Gastroesophageal sphincter (tissue), 4 donors: Measurements from ENCODE around the gene DICER1. TPM values are rescaled to one million over a fixed set of nuclear protein-coding genes. Genes with fewer than 3 reads are reported as not detected.

Experiments used
- ATAC-seq: fragments of 150-250 bp; one replicate; pipeline ENCODE4 v1.9.1; 2016; ENCODE audit warnings: mild to moderate bottlenecking, moderate library complexity
- H3K27ac ChIP-seq, 4 donors: fragments of 200-600 bp; sonication (generic) in 3 of 4; 1 replicate in 3 of 4; 2 replicates in 1 of 4; pipeline ENCODE4 v1.5.1; 2016 to 2019
- H3K27me3 ChIP-seq: fragments of 200-600 bp; sonication (generic); one replicate; pipeline ENCODE4 v1.5.1; 2019
- H3K36me3 ChIP-seq, 2 donors: fragments of 200-600 bp; sonication (generic); one replicate each; pipeline ENCODE4 v1.5.1; 2019; ENCODE audit warnings: control low read depth in 1 of 2
- H3K4me1 ChIP-seq, 3 donors: fragments of 200-600 bp; sonication (generic); 1 replicate in 2 of 3; 2 replicates in 1 of 3; pipeline ENCODE4 v1.5.1; 2016 to 2019; ENCODE audit warnings: control low read depth in 2 of 3
- H3K4me3 ChIP-seq, 2 donors: fragments of 200-600 bp; sonication (generic); one replicate each; pipeline ENCODE4 v1.5.1; 2019; ENCODE audit warnings: mild to moderate bottlenecking in 1 of 2, moderate library complexity in 1 of 2
- H3K9me3 ChIP-seq, 3 donors: fragments of 200-600 bp; sonication (generic); one replicate each; pipeline ENCODE4 v1.5.1; 2017 to 2019; ENCODE audit warnings: control low read depth in 2 of 3
- EP300 ChIP-seq: sonication (generic); formaldehyde crosslinking; IDR thresholded peaks from one replicate; pipeline ENCODE4 v1.6.1; 2017; ENCODE audit warnings: antibody characterized with exemption, mild to moderate bottlenecking
- POLR2A ChIP-seq, 2 donors: fragments of 450-650 bp; IDR thresholded peaks; one replicate each; pipeline ENCODE4 v1.6.1; 2017; ENCODE audit warnings: antibody characterized with exemption in 2 of 2, mild to moderate bottlenecking in 2 of 2, moderate library complexity in 1 of 2
- POLR2AphosphoS5 ChIP-seq: sonication (generic); formaldehyde crosslinking; IDR thresholded peaks from one replicate; pipeline ENCODE4 v1.6.1; 2017; ENCODE audit warnings: antibody characterized with exemption
- WGBS, 2 donors: methylation state at CpG; one replicate each; pipeline ENCODE4 v1.1.5; 2018; ENCODE audit warnings: low coverage in 1 of 2; 5-methylcytosine and 5-hydroxymethylcytosine counted together
- total RNA-seq, 4 donors: library from RNA; depleted of rRNA; stranded (reverse); fragments of >200 nt; gene quantifications; one replicate each; pipeline ENCODE4 v1.1.0, GENCODE V29; 2016
- TF ChIP-seq, protein P1 (sequence below), 4 experiments: fragments of 200-600 bp in 2 of 4; fragments of 450-650 bp in 2 of 4; sonication (generic) in 1 of 4; IDR thresholded peaks; one replicate each; pipeline ENCODE4 v1.5.1; 2017 to 2019; ENCODE audit warnings: antibody characterized with exemption in 4 of 4, mild to moderate bottlenecking in 2 of 4, moderate library complexity in 2 of 4

DICER1 gene
- total RNA-seq, 4 donors from 2014 or later = 57.5 to 74.9 (median 68.6) TPM

DNA sequence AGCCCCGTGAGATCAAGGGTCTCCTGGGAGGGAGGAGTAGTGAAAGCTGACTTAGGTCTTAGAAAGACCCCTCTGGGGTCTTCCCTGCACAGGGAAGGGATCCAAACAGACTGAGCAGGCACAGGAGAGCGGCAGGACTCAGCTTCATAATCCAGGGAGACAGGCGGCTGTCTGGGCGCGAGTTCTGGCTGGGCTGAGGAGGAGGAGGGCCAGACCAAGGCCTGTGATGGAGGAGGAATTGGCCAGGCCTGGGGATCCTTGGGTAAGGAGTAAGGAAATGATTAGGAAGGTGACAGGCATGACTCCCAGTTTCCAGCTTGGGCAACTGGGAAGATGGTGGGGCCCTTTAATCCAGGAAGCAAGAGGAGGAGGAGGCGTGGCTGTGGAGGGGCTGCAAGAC, 93.1 kb downstream of the DICER1 start:
- ATAC-seq = no peak
- no peaks in the 10 kb centered on the region for H3K36me3 ChIP-seq
- WGBS, 2 donors = 100% methylated on average over 1 of the region's 6 CpGs
- H3K9me3 ChIP-seq = no peaks in the 10 kb centered on the region
- H3K4me1 ChIP-seq = no peaks in the 10 kb centered on the region
- TF ChIP-seq EP300 (no peak), POLR2A (IDR thresholded peaks at IDR 0.05) (no peak), POLR2AphosphoS5 (no peak)
- TF ChIP-seq, protein P1, sequence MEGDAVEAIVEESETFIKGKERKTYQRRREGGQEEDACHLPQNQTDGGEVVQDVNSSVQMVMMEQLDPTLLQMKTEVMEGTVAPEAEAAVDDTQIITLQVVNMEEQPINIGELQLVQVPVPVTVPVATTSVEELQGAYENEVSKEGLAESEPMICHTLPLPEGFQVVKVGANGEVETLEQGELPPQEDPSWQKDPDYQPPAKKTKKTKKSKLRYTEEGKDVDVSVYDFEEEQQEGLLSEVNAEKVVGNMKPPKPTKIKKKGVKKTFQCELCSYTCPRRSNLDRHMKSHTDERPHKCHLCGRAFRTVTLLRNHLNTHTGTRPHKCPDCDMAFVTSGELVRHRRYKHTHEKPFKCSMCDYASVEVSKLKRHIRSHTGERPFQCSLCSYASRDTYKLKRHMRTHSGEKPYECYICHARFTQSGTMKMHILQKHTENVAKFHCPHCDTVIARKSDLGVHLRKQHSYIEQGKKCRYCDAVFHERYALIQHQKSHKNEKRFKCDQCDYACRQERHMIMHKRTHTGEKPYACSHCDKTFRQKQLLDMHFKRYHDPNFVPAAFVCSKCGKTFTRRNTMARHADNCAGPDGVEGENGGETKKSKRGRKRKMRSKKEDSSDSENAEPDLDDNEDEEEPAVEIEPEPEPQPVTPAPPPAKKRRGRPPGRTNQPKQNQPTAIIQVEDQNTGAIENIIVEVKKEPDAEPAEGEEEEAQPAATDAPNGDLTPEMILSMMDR (IDR thresholded peaks at IDR 0.05) = no peak
- H3K27ac ChIP-seq = no peak overlapping the region
- H3K27me3 ChIP-seq = peaks cover 9% of the 10 kb centered on the region
- no peak overlapping the region for H3K4me3 ChIP-seq

DNA sequence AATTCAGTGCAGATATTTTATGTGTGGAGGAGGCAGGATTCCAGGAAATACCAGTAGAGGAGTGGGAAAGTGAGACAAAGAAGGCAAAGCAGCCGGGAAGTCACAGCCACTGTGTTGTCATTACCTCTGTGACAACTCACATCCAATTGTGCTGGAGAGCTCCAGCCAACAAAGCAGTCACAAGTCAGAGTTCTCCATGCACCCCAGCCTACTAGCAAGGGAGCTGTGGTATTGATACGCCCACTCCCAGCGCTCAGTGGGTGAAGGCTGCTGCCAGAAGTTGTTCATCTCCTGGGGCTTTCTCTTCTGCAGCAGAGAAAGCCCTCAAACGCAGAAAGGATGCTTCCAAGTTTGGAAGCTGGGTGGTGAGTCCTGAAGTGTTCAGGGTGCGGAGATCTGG, 93.9 kb downstream of the DICER1 start:
- Histone ChIP-seq H3K9me3 (no peaks in the 10 kb centered on the region), H3K4me3 (no peak overlapping the region), H3K27ac (no peak overlapping the region), H3K4me1 (no peaks in the 10 kb centered on the region), H3K27me3 (peaks cover 5% of the 10 kb centered on the region), H3K36me3 (no peaks in the 10 kb centered on the region)
- TF ChIP-seq EP300 = no peak
- no peak for TF ChIP-seq POLR2A (IDR thresholded peaks at IDR 0.05)
- TF ChIP-seq, protein P1 (IDR thresholded peaks at IDR 0.05) = no peak
- TF ChIP-seq POLR2AphosphoS5 = no peak
- WGBS, 2 donors = 13 to 50% methylated on average over 2 to 3 of the region's 5 CpGs
- no peak for ATAC-seq

DNA sequence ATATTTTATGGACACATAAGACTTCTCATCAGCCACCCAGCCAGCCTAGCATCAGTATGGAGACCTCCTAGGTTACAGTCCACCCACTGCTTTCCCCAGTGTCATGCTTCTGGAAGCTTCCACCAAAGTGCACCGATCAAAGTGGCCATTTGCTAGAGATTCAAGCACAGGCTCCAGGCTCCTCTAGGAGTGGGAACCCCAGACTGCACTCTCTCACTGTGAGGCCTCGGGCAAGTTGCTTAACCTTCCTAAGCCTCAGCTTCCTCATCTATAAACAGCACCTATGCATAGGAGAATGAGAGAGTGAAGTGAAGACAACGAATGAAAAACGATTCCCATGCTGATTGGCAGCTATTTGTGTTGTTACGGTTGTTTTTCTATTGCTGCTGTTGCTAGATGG, 94.4 kb downstream of the DICER1 start:
- H3K9me3 ChIP-seq = no peaks in the 10 kb centered on the region
- H3K36me3 ChIP-seq = no peaks in the 10 kb centered on the region
- ATAC-seq = no peak
- H3K27me3 ChIP-seq = peaks cover under 1% of the 10 kb centered on the region
- 76% methylated on average over 2 of the region's 5 CpGs; no CpG with 5 or more reads in 1 of the 2 donors for WGBS, 2 donors
- no peak overlapping the region for H3K27ac ChIP-seq
- no peaks in the 10 kb centered on the region for H3K4me1 ChIP-seq
- H3K4me3 ChIP-seq = no peak overlapping the region
- TF ChIP-seq EP300 = no peak
- TF ChIP-seq POLR2A (IDR thresholded peaks at IDR 0.05) = no peak
- no peak for TF ChIP-seq POLR2AphosphoS5
- TF ChIP-seq, protein P1 (IDR thresholded peaks at IDR 0.05) = no peak

DNA sequence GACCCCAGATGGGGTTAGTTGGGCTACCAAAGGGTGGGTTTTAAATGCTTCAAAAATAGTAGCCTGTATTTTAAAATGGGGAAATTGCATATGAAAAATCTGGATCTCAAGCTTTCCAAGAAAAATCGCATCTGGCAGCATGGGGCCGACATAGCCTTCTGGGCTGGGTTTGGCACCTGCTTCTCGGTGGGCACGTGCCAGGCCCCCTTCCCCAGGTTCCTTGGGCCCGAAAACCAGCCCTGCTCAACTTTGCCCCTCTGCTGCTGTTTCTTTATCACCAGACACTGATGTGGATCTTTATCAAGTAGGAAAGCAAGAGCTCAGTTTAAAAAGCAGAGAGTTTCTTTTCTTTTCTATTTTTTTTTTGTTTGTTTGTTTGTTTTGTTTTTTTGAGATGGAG, 95.1 kb downstream of the DICER1 start:
- TF ChIP-seq EP300 (no peak), POLR2AphosphoS5 (no peak), POLR2A (IDR thresholded peaks at IDR 0.05) (no peak)
- TF ChIP-seq, protein P1 (IDR thresholded peaks at IDR 0.05) = no peak
- H3K4me1 ChIP-seq = no peaks in the 10 kb centered on the region
- H3K36me3 ChIP-seq = no peaks in the 10 kb centered on the region
- no peaks in the 10 kb centered on the region for H3K27me3 ChIP-seq
- no peaks in the 10 kb centered on the region for H3K9me3 ChIP-seq
- no peak overlapping the region for H3K27ac ChIP-seq
- WGBS, 2 donors = 90% methylated on average over 5 of the region's 5 CpGs; no CpG with 5 or more reads in 1 of the 2 donors
- ATAC-seq = no peak
- H3K4me3 ChIP-seq = no peak overlapping the region

DNA sequence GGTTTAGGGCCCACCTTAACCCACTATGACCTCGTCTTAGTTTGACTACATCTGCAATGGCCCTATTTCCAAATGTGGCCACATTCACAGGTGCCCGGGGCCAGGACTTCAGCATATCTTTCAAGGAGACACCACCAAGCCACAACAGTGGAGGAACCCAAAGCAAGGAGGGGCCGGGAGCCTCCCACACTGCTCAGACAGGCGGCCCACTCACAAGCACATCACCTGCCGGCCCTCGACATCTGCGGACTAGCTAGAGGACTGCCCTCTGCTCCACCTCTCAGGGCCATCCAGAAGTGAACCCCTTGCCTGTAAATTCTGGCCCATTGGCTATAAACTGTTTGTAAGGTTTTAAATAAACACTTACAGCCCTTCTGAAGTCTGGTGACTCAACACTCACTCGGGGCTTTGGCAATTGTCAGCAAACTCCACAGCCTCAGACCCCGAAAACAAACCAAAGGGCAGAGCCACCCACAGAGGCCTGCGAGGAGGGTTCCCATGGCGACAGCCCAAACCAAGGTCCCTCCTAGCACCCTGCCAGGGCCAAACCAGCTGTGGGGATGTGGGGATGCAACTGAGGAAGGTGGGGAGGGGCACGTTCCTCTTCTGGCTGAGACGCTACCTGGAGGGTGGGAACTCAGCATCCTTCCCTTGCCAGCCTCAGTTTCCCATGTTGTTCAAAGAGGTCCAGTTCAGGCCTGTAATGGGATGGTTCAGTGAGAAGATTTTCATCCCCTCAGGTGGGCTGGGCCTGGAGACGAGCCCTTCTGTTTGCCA, 95.8 kb downstream of the DICER1 start:
- TF ChIP-seq, protein P1 (IDR thresholded peaks at IDR 0.05) = no peak
- TF ChIP-seq EP300 (no peak), POLR2AphosphoS5 (no peak), POLR2A (IDR thresholded peaks at IDR 0.05) (no peak)
- Histone ChIP-seq H3K4me3 (no peak overlapping the region), H3K27me3 (no peaks in the 10 kb centered on the region), H3K9me3 (no peaks in the 10 kb centered on the region), H3K27ac (no peak overlapping the region), H3K36me3 (no peaks in the 10 kb centered on the region), H3K4me1 (no peaks in the 10 kb centered on the region)
- WGBS, 2 donors = 50 to 83% methylated on average over 2 to 5 of the region's 14 CpGs
- no peak for ATAC-seq
